ENCODE data around the gene MAP3K7.
"Not testable (repeated sequence)": the region's sequence is repeated elsewhere in the genome, so short reads cannot be mapped to it uniquely, and the experiment has no call there.

Gene MAP3K7

DNA sequence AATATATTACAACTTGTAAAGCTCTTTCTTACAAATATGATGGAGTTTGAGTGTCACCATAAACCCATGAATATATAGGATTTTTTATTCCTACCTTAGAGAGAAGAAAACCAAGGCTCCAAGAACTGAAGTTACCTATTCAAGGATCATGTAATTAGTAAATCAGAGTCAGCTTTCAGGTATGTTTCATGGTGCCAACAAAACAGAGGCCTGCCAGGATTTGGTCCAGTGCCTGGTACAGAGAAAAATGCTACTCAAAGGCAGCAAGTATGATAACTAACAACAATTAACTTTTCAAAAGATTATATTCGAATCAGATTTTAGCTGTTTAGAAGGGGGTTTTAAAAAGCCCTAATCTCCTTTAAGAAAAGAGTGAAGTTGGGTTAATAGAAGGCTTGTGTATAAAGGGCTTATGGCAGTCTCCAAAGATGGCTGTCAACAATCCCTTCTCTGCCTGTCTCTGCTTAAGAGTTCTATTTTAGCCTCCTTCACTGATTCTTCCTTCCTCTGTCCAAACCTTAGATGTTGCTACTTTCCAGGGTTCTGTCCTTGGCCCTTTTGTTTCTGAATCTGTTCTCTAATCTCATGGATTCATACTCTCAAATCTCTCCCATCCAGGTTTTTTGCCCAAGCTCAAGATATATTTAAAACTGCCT is 7.8 kb downstream of the MAP3K7 start:
- no peak for DNase-seq

- no peak for DNase-seq
These were observed 11.6 kb downstream of the MAP3K7 start for GRCh38 chr6:90575267-90575666.

- no peak for DNase-seq
These were observed 12.3 kb downstream of the MAP3K7 start for GRCh38 chr6:90574610-90575009.

GRCh38 chr6:90573624-90574023 is 13.2 kb downstream of the MAP3K7 start:
- no peak for DNase-seq

GRCh38 chr6:90572856-90573255 is 14.0 kb downstream of the MAP3K7 start:
- DNase-seq = no peak

DNA sequence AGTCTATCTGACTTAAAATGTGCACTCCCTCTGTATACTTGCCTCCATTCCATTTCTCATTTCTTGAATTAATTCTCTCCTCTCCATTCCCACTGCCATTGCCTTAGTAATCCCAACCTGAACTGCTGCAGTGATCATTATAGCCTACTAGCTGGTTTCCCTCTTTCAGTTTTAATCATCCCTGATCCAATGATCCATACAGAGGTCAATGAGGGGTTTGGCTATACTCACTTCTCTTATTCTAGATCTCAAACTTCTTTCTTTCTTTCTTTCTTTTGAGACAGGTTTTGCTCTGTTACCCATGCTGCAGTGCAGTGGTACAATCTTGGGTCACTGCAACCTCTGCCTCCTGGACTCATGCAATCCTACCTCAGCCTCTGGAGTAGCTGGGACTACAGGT is 17.6 kb downstream of the MAP3K7 start:
- DNase-seq = no peak

GRCh38 chr6:90567682-90568081 is 19.2 kb downstream of the MAP3K7 start:
- DNase-seq = not testable (repeated sequence)

GRCh38 chr6:90562341-90562740 is 24.5 kb downstream of the MAP3K7 start:
- DNase-seq = not testable (repeated sequence)

- no peak for DNase-seq
These were observed 26.9 kb downstream of the MAP3K7 start for GRCh38 chr6:90559931-90560330.

GRCh38 chr6:90557006-90557405 is 29.9 kb downstream of the MAP3K7 start:
- no peak for DNase-seq

DNA sequence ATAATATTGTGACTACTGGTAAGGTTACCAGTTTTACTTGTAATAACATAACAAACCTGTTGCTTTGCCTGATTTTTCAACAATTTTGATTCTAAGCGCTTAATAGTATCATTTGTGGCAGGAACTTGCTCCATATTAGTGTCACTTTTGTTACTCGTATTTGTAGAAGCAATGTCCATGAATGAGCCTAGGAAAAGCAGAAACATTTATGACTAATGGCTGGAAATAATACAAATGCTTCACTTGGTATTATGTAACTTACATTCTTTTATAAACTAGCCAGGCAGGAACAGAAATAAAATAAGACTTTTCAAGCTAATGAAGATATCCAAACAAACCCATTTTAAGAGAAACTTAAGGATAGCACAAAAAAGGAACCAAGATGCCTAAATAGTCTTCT is 38.9 kb downstream of the MAP3K7 start:
- DNase-seq = no peak

- DNase-seq = no peak
These were observed 39.8 kb downstream of the MAP3K7 start for GRCh38 chr6:90547079-90547478.

DNA sequence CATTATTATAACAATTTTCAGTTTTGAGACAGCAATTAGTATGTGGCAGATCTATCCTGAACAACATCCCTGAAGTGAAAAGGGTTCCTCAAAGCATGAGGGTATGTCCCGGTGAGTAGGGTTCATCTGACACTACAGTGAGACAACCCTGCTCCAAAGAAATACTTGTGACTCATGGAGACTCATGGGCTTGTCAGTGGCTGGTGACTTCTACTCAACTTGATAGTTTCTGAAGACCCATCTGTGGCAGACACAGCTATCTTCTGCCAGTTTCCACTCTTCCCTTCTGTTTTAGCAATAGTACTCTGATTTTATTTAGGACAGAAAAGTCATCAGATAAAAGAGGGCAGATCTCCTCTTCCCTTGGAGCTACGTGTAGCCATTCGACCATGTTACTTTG is 41.4 kb downstream of the MAP3K7 start:
- no peak for DNase-seq

- DNase-seq = no peak
These were observed 42.1 kb downstream of the MAP3K7 start for GRCh38 chr6:90544741-90545140.

GRCh38 chr6:90544081-90544480 is 42.8 kb downstream of the MAP3K7 start:
- no peak for DNase-seq

DNA sequence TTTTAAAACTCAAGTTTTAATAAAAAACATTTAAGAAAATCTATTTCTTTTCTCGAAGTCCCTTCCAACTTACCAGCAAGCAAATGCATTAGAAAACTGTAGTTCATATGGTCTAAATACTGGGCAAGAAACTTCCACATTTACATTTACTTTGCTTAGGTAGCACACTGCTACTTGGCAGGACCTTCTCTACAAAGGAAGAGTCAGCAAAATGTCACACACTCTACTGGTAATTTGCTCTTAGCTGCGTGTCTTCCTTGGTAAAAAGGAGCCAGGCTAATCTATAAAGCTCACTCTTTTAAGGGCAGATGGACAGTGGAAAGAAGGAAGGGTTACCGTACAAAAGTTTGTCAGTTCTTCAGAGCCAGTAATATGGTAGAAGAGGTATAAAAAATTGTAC is 45.7 kb downstream of the MAP3K7 start:
- no peak for DNase-seq

DNA sequence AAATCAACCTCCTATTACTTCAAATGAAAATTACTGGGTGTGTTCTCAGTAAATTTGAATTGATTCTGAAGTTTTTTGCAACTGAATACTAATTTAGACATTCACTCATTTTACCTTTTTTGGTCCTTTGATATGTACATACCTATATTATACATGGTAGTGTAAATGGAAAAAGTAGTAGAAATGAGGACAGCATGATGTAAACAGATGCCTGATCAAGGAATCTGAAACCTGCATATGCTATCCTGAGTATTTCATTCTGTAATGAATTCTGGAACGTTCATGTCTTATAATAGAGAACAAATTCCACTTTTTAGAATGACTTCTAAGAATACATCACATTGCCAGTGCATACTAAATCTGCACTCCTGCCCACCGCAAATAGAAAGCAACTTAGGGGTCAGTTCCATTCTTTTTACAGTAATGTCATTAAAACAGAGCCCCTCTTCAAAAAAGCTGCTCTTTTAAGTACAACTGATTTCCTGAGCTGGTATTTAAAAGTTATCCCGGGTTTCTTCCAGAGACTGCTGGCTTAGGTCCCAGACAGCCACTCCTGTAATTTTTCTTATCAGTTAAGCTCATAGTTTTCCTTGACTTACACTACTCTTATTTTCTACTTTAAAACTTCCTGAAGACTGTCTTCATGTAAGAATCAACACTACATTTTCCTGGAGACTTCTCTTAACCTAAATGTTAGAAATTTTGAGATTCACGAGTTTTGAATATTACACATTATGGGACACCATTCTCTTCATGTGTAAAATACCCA is 48.4 kb downstream of the MAP3K7 start:
- DNase-seq = no peak

DNA sequence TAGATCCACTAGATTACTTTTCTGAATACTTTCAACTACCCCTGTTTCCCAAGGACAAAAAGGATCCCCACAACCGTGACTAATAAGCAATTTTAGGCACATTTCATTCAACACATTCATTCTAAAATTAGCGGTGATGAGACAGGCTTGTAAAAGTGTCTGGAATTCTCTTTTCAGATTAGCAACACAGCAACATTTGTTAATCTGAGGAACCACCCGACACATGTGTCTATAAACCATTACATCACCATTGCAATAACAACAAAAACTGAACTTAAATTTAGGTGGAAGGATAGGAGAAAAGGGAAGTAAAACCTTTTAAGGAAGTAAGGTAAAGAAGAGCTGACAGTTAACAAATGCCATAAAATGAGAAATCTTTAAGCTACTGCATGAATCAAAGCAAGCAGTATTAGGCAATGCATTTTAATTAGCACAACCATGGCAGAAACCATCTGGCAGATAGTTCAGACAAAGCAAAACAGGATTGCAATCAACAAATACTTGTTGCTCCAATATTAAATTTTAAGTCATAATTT is 49.1 kb downstream of the MAP3K7 start:
- DNase-seq = no peak

DNA sequence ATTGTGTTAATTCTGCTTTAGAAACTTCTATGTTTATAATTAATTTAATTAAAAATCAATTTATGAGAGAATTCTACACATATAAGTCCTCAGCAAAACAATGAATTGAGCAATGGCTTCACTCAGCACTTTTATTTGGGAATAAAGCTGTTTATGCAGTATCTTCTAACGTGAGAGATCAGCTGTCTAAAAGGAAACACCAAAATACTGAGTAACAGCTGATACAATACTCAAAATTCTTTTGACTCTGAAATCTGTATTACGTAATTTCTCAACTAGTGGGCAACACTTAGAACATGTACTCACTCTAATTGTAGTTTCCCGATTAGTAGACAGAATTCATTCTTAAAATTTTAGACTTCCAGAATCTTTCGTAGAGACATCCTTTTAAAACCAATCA is 49.8 kb downstream of the MAP3K7 start:
- no peak for DNase-seq

- DNase-seq = no peak
These were observed 50.4 kb downstream of the MAP3K7 start for GRCh38 chr6:90536520-90536919.

DNA sequence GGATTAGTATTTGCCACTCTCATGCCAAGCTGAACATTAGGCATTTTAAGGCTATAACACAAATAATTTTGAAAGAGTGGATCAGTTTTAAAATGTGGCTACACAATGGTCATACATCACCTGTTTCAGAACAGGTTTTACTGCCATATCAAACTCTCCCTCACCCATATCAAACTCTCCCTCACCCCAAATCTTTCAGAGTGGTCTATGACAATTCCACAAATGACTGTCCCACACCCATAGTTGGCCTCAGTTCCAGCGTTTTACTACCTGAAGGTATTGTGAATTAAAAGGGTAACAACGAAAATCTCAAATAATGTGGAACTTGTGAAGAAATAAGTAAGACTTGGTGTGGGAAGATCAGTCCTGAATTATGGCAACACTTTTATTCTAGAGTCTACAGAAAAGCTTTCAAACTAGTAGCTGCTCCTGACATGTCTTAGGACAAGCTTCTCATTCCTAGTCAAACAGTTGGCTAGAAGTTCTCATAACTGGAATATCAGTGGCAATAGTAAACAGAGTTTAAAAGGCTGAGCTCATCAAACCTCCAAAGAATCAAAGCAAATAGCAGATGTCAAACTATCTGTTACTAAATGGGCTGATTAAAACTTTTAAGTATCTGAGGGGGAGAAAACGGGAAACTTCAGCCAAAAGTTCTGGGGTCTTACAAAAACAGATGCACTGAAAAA is 52.4 kb downstream of the MAP3K7 start:
- DNase-seq = no peak

DNA sequence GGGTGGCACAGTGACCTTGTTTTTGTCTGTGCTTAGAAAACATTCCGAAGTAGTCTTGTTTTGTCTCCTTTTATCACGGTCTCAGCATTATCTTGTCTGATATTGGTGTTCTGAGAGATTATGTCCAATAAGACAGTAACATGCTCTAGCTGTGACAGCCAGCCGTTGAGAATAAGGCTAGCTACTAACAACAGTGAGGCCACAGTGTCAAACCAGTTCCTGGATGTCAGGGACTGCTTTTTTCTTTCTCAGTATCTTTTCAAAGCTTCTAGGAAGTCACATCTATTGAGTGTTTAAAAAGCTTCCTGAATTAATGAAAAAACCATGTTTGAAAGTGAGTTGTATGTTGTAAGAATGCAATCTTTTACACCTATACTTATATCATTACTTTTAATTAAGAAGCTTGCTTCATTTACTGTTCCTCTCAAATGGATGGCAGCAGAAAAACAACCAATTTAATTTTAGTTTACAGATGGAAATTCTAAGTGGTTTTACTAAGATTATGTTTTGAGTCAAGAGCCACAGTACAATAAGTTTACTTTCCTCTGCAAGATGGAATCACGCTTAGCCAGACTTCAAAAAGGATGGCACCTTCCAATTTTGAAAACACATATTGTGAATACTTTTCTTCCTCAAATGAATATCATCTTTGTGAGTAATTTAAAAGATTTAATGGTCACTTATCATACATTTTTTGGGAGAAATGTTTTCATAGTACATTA is 53.1 kb downstream of the MAP3K7 start:
- DNase-seq = no peak

Measured in nucleus accumbens (tissue), 56 donors.